Nephron (organoid): ENCODE data around the gene ATP13A2.

Source experiments
- H3K27ac Mint-ChIP-seq, 3 experiments: 2 replicates each; pipeline ENCODE4 v1.8.0; 2020; ENCODE audit warnings: mixed read lengths in 3 of 3, mild to moderate bottlenecking in 2 of 3, moderate library complexity in 1 of 3
- H3K27me3 Mint-ChIP-seq: 2 replicates; pipeline ENCODE4 v1.8.0; 2021; ENCODE audit warnings: low read depth, mild to moderate bottlenecking, moderate library complexity, mixed read lengths
- H3K36me3 Mint-ChIP-seq: 2 replicates; pipeline ENCODE4 v1.8.0; 2020; ENCODE audit warnings: low read depth, mixed read lengths
- H3K4me1 Mint-ChIP-seq: 2 replicates; pipeline ENCODE4 v1.8.0; 2020; ENCODE audit warnings: mixed read lengths
- H3K4me3 Mint-ChIP-seq, 3 experiments: 2 replicates each; pipeline ENCODE4 v1.8.0; 2020; ENCODE audit warnings: mild to moderate bottlenecking in 3 of 3, mixed read lengths in 3 of 3, moderate library complexity in 2 of 3
- H3K9me3 Mint-ChIP-seq: 2 replicates; pipeline ENCODE4 v1.8.0; 2020; ENCODE audit warnings: mixed read lengths
- TF ChIP-seq, protein P1 (sequence below), 3 experiments: fragments of 200-600 bp; sonication (generic); IDR thresholded peaks; one replicate each; pipeline ENCODE4 v1.5.0; 2021; ENCODE audit warnings: antibody characterized with exemption in 3 of 3; ENCODE audit not compliant: unreplicated experiment in 3 of 3

ATP13A2 gene

DNA sequence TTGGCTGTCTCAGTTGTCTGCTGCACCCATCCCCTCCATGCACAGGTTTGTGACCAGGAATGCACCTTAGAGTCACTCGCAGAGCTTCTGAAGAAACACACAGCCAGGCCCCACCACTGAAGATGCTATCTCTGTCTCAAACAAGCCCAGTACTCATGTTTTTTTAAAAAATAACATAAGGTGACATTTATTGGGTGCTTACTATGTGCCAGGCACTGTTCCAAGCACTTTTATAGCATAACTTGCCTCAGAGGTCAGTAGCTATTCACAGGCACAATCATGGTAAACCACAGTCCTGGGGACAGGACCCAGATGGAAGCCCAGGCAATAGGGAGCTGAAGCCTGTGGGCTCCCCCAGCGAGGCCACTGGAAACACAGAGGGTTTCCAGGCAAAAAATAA is 8.8 kb upstream of the ATP13A2 start:
- peaks cover 61% of the 10 kb centered on the region for H3K36me3 Mint-ChIP-seq
- peaks cover 5% of the 10 kb centered on the region for H3K4me1 Mint-ChIP-seq
- no peaks in the 10 kb centered on the region for H3K9me3 Mint-ChIP-seq
- TF ChIP-seq, protein P1, sequence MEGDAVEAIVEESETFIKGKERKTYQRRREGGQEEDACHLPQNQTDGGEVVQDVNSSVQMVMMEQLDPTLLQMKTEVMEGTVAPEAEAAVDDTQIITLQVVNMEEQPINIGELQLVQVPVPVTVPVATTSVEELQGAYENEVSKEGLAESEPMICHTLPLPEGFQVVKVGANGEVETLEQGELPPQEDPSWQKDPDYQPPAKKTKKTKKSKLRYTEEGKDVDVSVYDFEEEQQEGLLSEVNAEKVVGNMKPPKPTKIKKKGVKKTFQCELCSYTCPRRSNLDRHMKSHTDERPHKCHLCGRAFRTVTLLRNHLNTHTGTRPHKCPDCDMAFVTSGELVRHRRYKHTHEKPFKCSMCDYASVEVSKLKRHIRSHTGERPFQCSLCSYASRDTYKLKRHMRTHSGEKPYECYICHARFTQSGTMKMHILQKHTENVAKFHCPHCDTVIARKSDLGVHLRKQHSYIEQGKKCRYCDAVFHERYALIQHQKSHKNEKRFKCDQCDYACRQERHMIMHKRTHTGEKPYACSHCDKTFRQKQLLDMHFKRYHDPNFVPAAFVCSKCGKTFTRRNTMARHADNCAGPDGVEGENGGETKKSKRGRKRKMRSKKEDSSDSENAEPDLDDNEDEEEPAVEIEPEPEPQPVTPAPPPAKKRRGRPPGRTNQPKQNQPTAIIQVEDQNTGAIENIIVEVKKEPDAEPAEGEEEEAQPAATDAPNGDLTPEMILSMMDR (IDR thresholded peaks at IDR 0.05; ENCODE audit: unreplicated experiment in 3 of 3) = no peak
- H3K4me3 Mint-ChIP-seq = no peak overlapping the region
- no peaks in the 10 kb centered on the region for H3K27me3 Mint-ChIP-seq
- H3K27ac Mint-ChIP-seq = no peak overlapping the region

DNA sequence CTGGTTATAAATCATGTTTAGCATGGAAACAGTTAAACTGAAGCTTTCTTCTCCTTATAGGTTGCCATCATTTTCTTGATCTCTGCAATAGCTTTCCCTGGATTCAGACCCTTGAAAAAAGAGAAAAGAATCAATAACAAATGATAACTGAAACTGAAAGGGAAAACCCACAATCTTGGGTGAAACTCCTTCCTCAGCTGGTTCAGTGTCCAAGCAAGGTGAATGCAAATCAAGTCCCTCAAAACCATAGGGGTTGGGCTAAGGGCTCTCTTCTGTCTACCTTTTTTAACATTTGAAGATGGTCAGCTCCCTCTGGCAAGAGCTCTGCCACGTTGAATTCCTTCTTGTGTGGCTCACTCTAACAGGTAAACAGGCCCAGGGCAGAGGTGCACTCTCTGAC is 7.1 kb upstream of the ATP13A2 start:
- peak overlapping the region in 1 of 3 experiments; percentile 4 for H3K27ac Mint-ChIP-seq
- no peaks in the 10 kb centered on the region for H3K9me3 Mint-ChIP-seq
- H3K4me1 Mint-ChIP-seq = peaks cover 5% of the 10 kb centered on the region
- H3K4me3 Mint-ChIP-seq = no peak overlapping the region
- no peaks in the 10 kb centered on the region for H3K27me3 Mint-ChIP-seq
- H3K36me3 Mint-ChIP-seq = peaks cover 57% of the 10 kb centered on the region
- TF ChIP-seq, protein P1 (IDR thresholded peaks at IDR 0.05; ENCODE audit: unreplicated experiment in 3 of 3) = no peak

DNA sequence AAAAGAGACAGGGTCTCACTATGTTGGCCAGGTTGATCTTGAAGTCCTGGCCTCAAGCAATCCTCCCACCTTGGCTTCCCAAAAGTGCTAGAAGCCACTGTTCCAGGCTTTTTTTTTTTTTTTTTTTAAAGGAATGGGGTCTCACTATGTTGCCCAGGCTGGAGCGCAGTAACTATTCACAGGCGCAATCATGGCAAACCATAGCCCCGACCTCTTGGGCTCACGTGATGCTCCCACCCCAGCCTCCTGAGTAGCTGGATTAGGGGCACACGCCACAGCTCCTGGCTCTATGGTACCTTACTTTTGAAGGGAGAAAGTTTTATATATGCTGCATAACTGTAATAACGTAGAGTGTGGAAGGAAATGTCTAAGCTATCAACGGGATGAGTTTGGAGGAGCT is 5.7 kb upstream of the ATP13A2 start:
- Mint-ChIP-seq H3K4me3 (no peak overlapping the region), H3K36me3 (peaks cover 43% of the 10 kb centered on the region), H3K4me1 (peaks cover 4% of the 10 kb centered on the region), H3K9me3 (no peaks in the 10 kb centered on the region), H3K27me3 (no peaks in the 10 kb centered on the region), H3K27ac (no peak overlapping the region)
- TF ChIP-seq, protein P1 (IDR thresholded peaks at IDR 0.05; ENCODE audit: unreplicated experiment in 3 of 3) = no peak

DNA sequence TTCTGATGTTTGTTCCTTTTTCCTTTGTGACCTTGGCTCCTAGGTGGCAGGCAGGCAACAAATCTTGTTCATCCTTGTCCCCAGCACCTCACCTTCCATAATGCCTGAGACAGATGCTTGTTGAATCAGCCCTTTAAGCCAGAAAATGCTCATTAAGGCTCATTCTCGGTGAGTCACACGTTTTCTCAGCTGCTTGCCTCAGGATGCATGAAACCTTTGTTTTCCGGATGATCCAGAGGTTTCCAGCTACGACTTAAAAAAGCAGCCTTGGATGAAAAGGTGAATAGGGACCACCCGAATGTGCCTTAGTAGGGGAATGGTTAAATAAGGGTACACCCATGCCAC is 4.6 kb upstream of the ATP13A2 start:
- Mint-ChIP-seq H3K4me1 (peaks cover 5% of the 10 kb centered on the region), H3K36me3 (peaks cover 37% of the 10 kb centered on the region), H3K27me3 (no peaks in the 10 kb centered on the region), H3K4me3 (no peak overlapping the region), H3K9me3 (no peaks in the 10 kb centered on the region), H3K27ac (peak overlapping the region; percentile 16 to 30 (median 23))
- TF ChIP-seq, protein P1 (IDR thresholded peaks at IDR 0.05; ENCODE audit: unreplicated experiment in 3 of 3) = no peak

DNA sequence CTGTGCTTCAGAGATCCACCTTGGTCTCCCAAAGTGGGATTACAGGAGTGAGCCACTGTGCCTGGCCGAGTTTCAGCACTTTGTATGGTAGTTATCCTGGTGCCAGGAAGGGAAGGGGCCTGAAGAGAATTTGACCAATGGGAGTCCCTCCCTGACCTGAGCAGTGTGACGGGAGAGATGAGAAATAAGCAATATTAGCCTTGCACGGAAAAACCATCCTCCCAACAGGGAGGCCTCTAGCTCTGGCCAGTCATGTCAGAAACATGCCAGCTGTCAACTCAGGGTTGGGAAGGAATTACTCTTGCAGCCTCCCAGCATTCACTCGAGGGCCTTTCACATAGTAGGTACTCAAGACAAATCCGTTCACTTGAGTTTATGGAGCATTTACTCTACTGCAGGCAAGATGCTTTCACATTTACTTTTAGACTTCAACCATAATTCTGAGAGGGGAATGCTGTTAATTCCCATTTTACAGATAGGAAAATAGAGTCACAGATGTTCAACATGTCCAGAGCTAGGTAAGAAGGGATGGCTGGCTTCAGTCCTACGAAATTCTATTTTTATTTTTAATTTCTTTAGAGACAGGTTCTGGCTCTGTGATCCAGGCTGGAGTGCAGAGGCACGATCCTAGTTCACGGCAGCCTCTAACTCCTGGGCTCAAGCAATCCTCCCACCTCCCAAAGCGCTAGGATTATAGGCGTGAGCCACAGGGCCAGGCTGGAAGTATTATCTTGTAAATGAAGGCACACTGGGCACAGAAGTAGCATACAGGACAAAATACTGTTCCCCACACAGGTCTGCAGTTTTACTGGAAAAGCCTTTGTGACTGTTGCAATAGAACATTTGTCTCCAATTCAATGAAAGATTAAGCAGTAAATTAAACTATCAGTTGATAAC is 3.2 kb upstream of the ATP13A2 start:
- Mint-ChIP-seq H3K4me3 (no peak overlapping the region), H3K27ac (no peak overlapping the region), H3K36me3 (peaks cover 27% of the 10 kb centered on the region), H3K27me3 (no peaks in the 10 kb centered on the region), H3K4me1 (peaks cover 5% of the 10 kb centered on the region), H3K9me3 (no peaks in the 10 kb centered on the region)
- TF ChIP-seq, protein P1 (IDR thresholded peaks at IDR 0.05; ENCODE audit: unreplicated experiment in 3 of 3) = no peak
